GM12878 (cell line): Measurements from ENCODE around the gene HVCN1. TPM values are rescaled to one million over a fixed set of nuclear protein-coding genes. Genes with fewer than 3 reads are reported as not detected.
A peak's percentile ranks its signal among the peaks of the same experiment; 100 is the strongest.

Experiments used
- CBX5 ChIP-seq: sonication (generic); IDR thresholded peaks from 2 replicates; pipeline ENCODE4 v1.6.1; 2016; ENCODE audit warnings: low read depth, moderate library complexity, mild to moderate bottlenecking, inconsistent platforms
- CEBPB ChIP-seq, 2 experiments: fragments of 150-350 bp in 1 of 2; IDR thresholded peaks; 2 replicates each; pipeline ENCODE4 v1.6.1; 2012 to 2014; ENCODE audit warnings: low read depth in 2 of 2, low read length in 2 of 2, borderline replicate concordance in 1 of 2, inconsistent platforms in 1 of 2
- CREB1 ChIP-seq: IDR thresholded peaks from 2 replicates; pipeline ENCODE4 v1.6.1; 2012; ENCODE audit warnings: low read depth, mild to moderate bottlenecking, inconsistent platforms
- CREM ChIP-seq: IDR thresholded peaks from 2 replicates; pipeline ENCODE4 v1.6.1; 2014; ENCODE audit warnings: antibody characterized with exemption, low read depth
- EP300 ChIP-seq, 2 experiments: fragments of 150-350 bp in 1 of 2; IDR thresholded peaks; 2 replicates each; pipeline ENCODE4 v1.6.1; 2011 to 2012; ENCODE audit warnings: low read depth in 2 of 2, low read length in 2 of 2, borderline replicate concordance in 1 of 2, improper control_type of control experiment in 1 of 2, inconsistent platforms in 1 of 2; ENCODE audit not compliant: control insufficient read depth in 1 of 2
- HDAC2 ChIP-seq: fragments of 200-600 bp; sonication (generic); IDR thresholded peaks from 2 replicates; pipeline ENCODE4 v1.6.1; 2017
- IKZF2 ChIP-seq, 2 experiments: fragments of 450-650 bp; IDR thresholded peaks; 2 replicates each; pipeline ENCODE4 v1.6.1; 2017; ENCODE audit warnings: mild to moderate bottlenecking in 2 of 2, moderate library complexity in 2 of 2
- KAT2A ChIP-seq: conservative IDR thresholded peaks from 2 replicates; pipeline ENCODE4 v1.6.1; 2011; ENCODE audit warnings: low read depth, low read length; ENCODE audit not compliant: control insufficient read depth
- NFXL1 ChIP-seq: fragments of 450-650 bp; IDR thresholded peaks from 2 replicates; pipeline ENCODE4 v1.6.1; 2017; ENCODE audit warnings: antibody characterized with exemption, mild to moderate bottlenecking, borderline replicate concordance
- NRF1 ChIP-seq: conservative IDR thresholded peaks from 2 replicates; pipeline ENCODE4 v1.6.1; 2011; ENCODE audit warnings: mild to moderate bottlenecking, low read depth, low read length, improper control_type of control experiment
- PAX8 ChIP-seq: fragments of 450-650 bp; IDR thresholded peaks from 2 replicates; pipeline ENCODE4 v1.6.1; 2017; ENCODE audit warnings: mild to moderate bottlenecking, moderate library complexity
- YBX1 ChIP-seq: fragments of 450-650 bp; IDR thresholded peaks from 2 replicates; pipeline ENCODE4 v1.6.1; 2016; ENCODE audit warnings: antibody characterized with exemption
- ZNF622 ChIP-seq: fragments of 450-650 bp; IDR thresholded peaks from 2 replicates; pipeline ENCODE4 v1.6.1; 2017; ENCODE audit warnings: mild to moderate bottlenecking, inconsistent platforms
- ZSCAN29 ChIP-seq: fragments of 450-650 bp; IDR thresholded peaks from 2 replicates; pipeline ENCODE4 v1.6.1; 2017; ENCODE audit warnings: mild to moderate bottlenecking, moderate library complexity
- polyA plus RNA-seq, 11 experiments: library from polyadenylated mRNA; depleted of rRNA in 4 of 11; unstranded in 6 of 11; stranded (reverse) in 5 of 11; fragments of >200 nt; fragmentation: Nextera tagmentation in 4 of 11; fragmentation: Illumina TruSeq in 1 of 11; extraction: Ambion mirVana in 4 of 11; extraction: Trizol in 1 of 11; gene quantifications; 1 replicate in 1 of 11; 2 replicates in 10 of 11; pipeline versions ENCODE4 v1.2.1 to v1.2.3, GENCODE V29; 2011 to 2016; ENCODE audit warnings: inconsistent platforms in 2 of 11, missing spikeins in 2 of 11, low read depth in 1 of 11
- total RNA-seq, 4 experiments: library from RNA; depleted of rRNA in 3 of 4; stranded (reverse); fragments of >200 nt in 3 of 4; fragmentation: Illumina TruSeq in 1 of 4; extraction: Trizol in 1 of 4; gene quantifications; 2 replicates each; pipeline versions ENCODE4 v1.2.1 to v1.2.3, GENCODE V29; 2013 to 2021
- TF ChIP-seq, protein P1 (sequence below), 3 experiments: IDR thresholded peaks in 2 of 3; conservative IDR thresholded peaks in 1 of 3; 2 replicates each; pipeline ENCODE4 v1.5.1; 2011; ENCODE audit warnings: low read depth in 3 of 3, low read length in 3 of 3, mild to moderate bottlenecking in 3 of 3, control low read depth in 2 of 3, moderate library complexity in 2 of 3, inconsistent platforms in 1 of 3, mixed read lengths in 1 of 3; ENCODE audit not compliant: control insufficient read depth in 2 of 3, insufficient read depth in 1 of 3; ENCODE audit errors: extremely low read depth in 1 of 3
- TF ChIP-seq, protein P2 (sequence below): fragments of 450-650 bp; IDR thresholded peaks from 2 replicates; pipeline ENCODE4 v1.6.1; 2016; ENCODE audit warnings: mild to moderate bottlenecking
- TF ChIP-seq, protein P3 (sequence below): fragments of 450-650 bp; conservative IDR thresholded peaks from 2 replicates; pipeline ENCODE4 v1.6.1; 2017; ENCODE audit warnings: mild to moderate bottlenecking, moderate library complexity
- TF ChIP-seq, protein P4 (sequence below): IDR thresholded peaks from 2 replicates; pipeline ENCODE4 v1.6.1; 2012; ENCODE audit warnings: improper control_type of control experiment, low read depth, low read length; ENCODE audit not compliant: insufficient replicate concordance
- TF ChIP-seq, protein P5 (sequence below): fragments of 450-650 bp; IDR thresholded peaks from 2 replicates; pipeline ENCODE4 v1.6.1; 2017; ENCODE audit warnings: borderline replicate concordance

The HVCN1 gene
- total and polyA plus RNA-seq, 10 of the 15 experiments (the other 5 are each of a cell fraction or from before 2014, with no cell fraction given) = 27.8 to 181 (median 103) TPM

DNA sequence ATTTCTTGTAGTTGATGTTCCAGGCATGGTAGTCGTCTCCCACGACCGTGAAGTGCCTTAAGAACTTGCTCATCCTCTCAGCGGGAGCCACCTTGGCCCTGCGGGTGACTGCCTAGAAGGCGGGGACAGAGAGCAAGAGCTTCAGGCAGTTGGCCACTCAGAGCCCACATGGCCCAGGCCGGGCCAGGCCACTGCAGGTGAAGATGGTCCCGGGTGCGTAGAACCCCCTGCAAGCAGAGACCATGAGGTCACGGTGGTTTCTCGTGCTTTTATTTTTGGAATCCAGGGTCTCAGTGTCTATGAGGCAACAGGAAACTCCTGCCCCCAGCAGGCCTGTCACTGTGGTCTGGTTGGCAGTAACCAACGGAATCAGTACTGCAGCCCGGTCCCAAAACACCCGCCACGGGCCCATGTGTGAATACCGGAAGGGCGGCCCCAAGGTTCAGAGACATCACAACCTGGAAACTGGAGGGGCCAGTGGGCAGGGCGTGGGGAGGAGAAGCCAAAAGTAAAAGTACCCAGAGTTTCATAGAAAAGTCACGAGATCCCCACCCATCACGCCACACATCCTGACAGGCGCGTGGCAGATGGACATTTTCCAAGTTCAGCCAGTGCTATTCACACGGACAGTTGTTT, 27.5 kb downstream of the HVCN1 start (continued):
- TF ChIP-seq, protein P1, sequence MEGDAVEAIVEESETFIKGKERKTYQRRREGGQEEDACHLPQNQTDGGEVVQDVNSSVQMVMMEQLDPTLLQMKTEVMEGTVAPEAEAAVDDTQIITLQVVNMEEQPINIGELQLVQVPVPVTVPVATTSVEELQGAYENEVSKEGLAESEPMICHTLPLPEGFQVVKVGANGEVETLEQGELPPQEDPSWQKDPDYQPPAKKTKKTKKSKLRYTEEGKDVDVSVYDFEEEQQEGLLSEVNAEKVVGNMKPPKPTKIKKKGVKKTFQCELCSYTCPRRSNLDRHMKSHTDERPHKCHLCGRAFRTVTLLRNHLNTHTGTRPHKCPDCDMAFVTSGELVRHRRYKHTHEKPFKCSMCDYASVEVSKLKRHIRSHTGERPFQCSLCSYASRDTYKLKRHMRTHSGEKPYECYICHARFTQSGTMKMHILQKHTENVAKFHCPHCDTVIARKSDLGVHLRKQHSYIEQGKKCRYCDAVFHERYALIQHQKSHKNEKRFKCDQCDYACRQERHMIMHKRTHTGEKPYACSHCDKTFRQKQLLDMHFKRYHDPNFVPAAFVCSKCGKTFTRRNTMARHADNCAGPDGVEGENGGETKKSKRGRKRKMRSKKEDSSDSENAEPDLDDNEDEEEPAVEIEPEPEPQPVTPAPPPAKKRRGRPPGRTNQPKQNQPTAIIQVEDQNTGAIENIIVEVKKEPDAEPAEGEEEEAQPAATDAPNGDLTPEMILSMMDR (IDR thresholded peaks at IDR 0.05 in 2 of 3, conservative IDR thresholded peaks at IDR 0.05 in 1 of 3; ENCODE audit: control insufficient read depth in 2 of 3, extremely low read depth in 1 of 3, insufficient read depth in 1 of 3, low read depth in 3 of 3, low read length in 3 of 3) = no peak
- TF ChIP-seq CEBPB (IDR thresholded peaks at IDR 0.05; ENCODE audit: borderline replicate concordance in 1 of 2, low read depth in 2 of 2, low read length in 2 of 2) (no peak), YBX1 (no peak), IKZF2 (IDR thresholded peaks at IDR 0.05) (peak; percentile 92 to 94), CBX5 (no peak), HDAC2 (no peak), CREB1 (peak; percentile 96), KAT2A (no peak), PAX8 (no peak), NRF1 (no peak), ZSCAN29 (no peak), EP300 (IDR thresholded peaks at IDR 0.05; ENCODE audit: borderline replicate concordance in 1 of 2, control insufficient read depth in 1 of 2, low read depth in 2 of 2, low read length in 2 of 2) (peak; percentile 90 to 97), ZNF622 (no peak), CREM (peak; percentile 96), NFXL1 (no peak)
- TF ChIP-seq, protein P2, sequence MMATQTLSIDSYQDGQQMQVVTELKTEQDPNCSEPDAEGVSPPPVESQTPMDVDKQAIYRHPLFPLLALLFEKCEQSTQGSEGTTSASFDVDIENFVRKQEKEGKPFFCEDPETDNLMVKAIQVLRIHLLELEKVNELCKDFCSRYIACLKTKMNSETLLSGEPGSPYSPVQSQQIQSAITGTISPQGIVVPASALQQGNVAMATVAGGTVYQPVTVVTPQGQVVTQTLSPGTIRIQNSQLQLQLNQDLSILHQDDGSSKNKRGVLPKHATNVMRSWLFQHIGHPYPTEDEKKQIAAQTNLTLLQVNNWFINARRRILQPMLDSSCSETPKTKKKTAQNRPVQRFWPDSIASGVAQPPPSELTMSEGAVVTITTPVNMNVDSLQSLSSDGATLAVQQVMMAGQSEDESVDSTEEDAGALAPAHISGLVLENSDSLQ = peak; percentile 89
- TF ChIP-seq, protein P3, sequence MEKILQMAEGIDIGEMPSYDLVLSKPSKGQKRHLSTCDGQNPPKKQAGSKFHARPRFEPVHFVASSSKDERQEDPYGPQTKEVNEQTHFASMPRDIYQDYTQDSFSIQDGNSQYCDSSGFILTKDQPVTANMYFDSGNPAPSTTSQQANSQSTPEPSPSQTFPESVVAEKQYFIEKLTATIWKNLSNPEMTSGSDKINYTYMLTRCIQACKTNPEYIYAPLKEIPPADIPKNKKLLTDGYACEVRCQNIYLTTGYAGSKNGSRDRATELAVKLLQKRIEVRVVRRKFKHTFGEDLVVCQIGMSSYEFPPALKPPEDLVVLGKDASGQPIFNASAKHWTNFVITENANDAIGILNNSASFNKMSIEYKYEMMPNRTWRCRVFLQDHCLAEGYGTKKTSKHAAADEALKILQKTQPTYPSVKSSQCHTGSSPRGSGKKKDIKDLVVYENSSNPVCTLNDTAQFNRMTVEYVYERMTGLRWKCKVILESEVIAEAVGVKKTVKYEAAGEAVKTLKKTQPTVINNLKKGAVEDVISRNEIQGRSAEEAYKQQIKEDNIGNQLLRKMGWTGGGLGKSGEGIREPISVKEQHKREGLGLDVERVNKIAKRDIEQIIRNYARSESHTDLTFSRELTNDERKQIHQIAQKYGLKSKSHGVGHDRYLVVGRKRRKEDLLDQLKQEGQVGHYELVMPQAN = no peak; the same call in 1 of the 2 replicates
- TF ChIP-seq, protein P4, sequence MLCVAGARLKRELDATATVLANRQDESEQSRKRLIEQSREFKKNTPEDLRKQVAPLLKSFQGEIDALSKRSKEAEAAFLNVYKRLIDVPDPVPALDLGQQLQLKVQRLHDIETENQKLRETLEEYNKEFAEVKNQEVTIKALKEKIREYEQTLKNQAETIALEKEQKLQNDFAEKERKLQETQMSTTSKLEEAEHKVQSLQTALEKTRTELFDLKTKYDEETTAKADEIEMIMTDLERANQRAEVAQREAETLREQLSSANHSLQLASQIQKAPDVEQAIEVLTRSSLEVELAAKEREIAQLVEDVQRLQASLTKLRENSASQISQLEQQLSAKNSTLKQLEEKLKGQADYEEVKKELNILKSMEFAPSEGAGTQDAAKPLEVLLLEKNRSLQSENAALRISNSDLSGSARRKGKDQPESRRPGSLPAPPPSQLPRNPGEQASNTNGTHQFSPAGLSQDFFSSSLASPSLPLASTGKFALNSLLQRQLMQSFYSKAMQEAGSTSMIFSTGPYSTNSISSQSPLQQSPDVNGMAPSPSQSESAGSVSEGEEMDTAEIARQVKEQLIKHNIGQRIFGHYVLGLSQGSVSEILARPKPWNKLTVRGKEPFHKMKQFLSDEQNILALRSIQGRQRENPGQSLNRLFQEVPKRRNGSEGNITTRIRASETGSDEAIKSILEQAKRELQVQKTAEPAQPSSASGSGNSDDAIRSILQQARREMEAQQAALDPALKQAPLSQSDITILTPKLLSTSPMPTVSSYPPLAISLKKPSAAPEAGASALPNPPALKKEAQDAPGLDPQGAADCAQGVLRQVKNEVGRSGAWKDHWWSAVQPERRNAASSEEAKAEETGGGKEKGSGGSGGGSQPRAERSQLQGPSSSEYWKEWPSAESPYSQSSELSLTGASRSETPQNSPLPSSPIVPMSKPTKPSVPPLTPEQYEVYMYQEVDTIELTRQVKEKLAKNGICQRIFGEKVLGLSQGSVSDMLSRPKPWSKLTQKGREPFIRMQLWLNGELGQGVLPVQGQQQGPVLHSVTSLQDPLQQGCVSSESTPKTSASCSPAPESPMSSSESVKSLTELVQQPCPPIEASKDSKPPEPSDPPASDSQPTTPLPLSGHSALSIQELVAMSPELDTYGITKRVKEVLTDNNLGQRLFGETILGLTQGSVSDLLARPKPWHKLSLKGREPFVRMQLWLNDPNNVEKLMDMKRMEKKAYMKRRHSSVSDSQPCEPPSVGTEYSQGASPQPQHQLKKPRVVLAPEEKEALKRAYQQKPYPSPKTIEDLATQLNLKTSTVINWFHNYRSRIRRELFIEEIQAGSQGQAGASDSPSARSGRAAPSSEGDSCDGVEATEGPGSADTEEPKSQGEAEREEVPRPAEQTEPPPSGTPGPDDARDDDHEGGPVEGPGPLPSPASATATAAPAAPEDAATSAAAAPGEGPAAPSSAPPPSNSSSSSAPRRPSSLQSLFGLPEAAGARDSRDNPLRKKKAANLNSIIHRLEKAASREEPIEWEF = no peak
- TF ChIP-seq, protein P5, sequence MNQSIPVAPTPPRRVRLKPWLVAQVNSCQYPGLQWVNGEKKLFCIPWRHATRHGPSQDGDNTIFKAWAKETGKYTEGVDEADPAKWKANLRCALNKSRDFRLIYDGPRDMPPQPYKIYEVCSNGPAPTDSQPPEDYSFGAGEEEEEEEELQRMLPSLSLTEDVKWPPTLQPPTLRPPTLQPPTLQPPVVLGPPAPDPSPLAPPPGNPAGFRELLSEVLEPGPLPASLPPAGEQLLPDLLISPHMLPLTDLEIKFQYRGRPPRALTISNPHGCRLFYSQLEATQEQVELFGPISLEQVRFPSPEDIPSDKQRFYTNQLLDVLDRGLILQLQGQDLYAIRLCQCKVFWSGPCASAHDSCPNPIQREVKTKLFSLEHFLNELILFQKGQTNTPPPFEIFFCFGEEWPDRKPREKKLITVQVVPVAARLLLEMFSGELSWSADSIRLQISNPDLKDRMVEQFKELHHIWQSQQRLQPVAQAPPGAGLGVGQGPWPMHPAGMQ = no peak
